ENCODE data around the gene NELL1. TPM values are rescaled to one million over a fixed set of nuclear protein-coding genes. Genes with fewer than 3 reads are reported as not detected.

NELL1 gene
- total RNA-seq, 2 donors from 2014 or later, result not detected

Small RNA genes within 50 kb of the gene (small RNA-seq; reads per million reads assigned to genes)
- gene RNA5SP336, result 218 reads per million, percentile 97 among the genes with 10 or more reads in this experiment
- 0.14 reads per million for gene RNA5SP337

Other genes starting within 250 kb of the NELL1 start
- gene SLC6A5, start 70.0 kb upstream of the NELL1 start, total RNA-seq, result not detected

All from body of pancreas (tissue), 2 donors.